GM19099 (cell line): ENCODE results near the gene BCL6.

ENCODE experiments used
- POLR2A ChIP-seq: IDR thresholded peaks from 3 replicates; pipeline ENCODE4 v1.6.1; 2011; ENCODE audit warnings: low read depth; ENCODE audit not compliant: insufficient read length; ENCODE audit errors: extremely low read depth

The BCL6 gene

DNA sequence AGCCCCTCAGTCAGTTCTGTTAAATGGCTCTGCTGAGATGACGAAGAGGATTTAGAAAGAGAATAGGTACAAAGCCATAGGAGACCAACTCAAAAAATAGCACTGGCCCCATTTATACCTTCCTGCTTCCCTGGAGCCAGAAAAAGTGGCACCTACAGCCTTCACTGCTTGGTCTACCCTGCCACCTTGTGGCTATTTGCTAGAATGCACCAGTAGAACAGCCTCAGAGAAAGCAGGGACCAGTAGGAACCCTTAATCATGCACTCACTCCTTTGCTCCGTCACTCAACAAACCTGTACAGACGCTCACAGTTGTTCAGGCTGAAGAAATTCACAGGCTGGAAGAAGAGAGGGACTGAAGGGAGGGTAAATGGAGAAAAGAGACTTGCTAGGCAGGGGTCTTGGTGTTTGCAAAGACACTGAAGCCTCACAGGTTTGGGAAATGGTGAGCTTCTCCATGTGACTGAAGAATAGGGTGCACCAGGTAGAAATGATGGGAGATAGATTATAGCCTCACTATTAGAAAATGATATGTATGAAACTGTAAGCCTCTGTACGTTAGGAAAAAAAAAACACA is 30.8 kb downstream of the BCL6 start:
- TF ChIP-seq POLR2A: no peak

DNA sequence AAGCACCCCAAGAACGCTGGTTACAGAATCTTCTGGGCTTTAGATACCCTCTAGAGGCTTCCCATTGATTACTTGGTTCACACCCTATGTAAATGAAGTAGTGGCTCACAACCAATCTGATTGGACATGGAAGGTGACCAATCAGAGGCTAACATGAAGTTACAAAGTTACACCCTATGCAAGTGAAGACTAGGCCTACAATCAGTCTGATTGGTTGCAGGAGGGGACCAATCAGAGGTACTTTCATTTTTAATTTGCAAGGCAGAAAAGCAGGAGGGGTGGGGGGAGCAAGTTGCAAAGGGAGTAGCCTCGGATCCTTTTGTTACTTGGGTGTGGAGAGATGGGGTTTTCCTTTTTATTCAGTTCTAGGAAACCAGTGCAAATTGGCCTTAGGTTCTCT is 31.8 kb downstream of the BCL6 start:
- TF ChIP-seq POLR2A: no peak

DNA sequence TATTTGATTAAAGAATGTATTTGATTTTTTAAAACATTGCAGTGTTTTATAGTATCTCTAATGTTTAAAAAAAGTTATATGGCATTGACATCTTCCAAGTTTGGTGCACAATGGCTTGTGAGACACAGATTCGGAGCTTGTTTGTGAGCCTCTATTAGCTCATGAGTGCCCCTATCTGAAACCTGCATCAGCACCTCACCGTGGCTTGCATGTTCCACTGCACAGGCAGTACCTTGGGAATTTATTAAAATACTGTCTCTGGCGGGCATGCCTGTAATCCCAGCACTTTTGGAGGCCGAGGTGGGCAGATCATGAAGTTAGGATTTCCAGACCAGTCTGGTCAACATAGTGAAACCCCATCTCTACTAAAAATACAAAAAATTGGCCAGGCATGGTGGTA is 36.1 kb downstream of the BCL6 start:
- no peak for TF ChIP-seq POLR2A

DNA sequence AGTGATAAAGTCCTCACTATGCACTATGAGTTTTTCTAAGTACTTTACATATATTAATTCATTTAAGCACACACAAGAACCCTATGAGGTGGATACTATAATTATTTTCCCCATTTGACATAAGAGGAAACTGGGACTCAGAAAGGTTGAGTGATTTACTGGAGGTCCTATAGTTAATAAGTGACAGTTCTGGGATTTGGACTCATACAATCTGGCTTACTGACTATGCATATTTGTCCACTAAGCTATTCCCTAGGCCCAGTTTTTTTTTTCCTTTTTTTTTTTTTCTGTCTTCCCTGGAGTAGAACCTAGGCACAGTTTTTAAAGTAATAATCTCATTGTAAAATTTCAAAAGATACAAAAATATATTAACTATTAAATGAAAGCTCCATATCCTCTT is 36.6 kb downstream of the BCL6 start:
- no peak for TF ChIP-seq POLR2A

DNA sequence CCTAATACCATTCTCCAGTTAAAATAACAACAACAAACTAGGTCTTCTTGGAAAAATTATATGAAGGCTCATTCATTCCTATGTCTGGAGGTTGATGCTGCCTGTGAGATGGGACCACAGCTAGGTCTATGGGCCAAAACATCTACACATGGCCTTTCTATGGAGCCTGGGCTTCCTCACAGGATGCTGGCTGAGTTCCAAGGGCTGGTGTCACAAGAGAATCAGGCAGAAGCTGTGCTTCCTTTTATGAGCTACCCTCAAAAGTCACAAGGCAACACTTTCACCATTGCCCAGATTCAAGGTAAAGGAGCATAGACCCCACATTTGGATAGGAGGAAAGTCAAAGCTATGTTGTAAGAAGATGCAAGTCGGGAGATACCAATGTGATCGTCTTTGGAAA is 38.3 kb downstream of the BCL6 start:
- no peak for TF ChIP-seq POLR2A

DNA sequence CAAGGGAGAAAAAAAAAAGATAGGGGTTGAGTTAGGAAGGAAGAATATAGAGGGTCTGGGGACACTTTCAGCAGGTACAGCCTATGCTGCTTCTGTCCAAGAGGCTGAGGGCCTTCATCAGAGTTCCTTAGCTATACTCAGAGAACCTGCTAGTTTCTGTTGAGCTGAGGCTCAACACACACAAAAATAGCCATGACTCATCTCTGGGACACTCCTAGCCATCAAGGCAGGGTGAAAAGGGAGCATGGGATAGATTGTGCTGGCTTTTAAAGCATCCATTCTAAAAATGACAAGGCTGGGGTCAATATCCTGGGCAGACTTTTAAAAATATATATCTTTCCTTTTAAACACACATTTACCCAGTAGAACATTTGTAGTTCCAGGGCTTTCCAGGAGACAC is 40.1 kb downstream of the BCL6 start:
- no peak for TF ChIP-seq POLR2A

DNA sequence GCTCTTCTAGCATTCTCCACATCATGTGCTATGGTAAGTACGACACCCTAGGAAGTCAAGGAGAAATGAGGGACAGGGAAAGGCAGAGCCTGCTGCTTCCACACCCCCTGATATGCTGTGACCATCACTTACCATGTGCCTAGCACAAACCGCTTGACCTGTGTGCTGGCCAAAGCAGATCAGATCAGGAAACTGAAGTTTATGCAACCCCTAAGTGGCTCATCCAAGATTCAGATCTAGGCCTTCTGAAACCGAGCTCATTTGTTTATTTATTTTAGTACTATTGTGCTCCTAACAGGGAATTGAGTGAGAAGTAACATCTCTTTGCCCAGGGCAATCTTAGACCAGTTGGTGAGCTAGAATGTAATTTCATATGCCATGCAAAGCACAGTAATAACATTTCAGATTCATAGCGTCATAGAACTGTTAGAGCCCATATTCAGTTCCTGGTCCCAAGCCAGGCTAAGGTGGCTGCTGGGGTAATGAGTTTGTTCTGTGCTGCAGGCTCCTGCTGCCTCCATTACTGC is 42.7 kb downstream of the BCL6 start, which contains the start of gene RTP2:
Gene RTP2, minus strand, starts transcription at position 51 of the 527 bp plus-strand sequence. CDS start 429 bp downstream, outside the sequence.
- no peak for TF ChIP-seq POLR2A

DNA sequence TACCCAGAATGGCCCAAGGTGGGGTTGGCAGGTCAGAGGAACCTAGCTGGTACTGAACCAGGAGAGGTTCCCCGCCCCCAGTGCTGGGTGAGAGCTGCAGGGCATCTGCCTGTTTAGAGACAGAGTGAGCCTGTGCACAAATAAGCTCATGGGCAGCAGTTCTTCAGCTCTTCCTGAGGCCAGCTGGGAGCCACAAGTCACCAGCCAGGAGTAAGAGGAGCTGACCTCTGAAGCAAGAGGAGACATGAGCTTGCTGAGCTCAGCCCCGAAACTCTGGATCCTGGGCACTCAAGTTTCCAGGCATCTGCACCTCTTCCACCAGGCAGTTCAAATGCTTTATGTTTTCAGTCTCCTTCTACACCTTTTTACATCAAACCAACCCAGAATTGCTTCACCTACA is 45.0 kb downstream of the BCL6 start:
- TF ChIP-seq POLR2A: no peak

DNA sequence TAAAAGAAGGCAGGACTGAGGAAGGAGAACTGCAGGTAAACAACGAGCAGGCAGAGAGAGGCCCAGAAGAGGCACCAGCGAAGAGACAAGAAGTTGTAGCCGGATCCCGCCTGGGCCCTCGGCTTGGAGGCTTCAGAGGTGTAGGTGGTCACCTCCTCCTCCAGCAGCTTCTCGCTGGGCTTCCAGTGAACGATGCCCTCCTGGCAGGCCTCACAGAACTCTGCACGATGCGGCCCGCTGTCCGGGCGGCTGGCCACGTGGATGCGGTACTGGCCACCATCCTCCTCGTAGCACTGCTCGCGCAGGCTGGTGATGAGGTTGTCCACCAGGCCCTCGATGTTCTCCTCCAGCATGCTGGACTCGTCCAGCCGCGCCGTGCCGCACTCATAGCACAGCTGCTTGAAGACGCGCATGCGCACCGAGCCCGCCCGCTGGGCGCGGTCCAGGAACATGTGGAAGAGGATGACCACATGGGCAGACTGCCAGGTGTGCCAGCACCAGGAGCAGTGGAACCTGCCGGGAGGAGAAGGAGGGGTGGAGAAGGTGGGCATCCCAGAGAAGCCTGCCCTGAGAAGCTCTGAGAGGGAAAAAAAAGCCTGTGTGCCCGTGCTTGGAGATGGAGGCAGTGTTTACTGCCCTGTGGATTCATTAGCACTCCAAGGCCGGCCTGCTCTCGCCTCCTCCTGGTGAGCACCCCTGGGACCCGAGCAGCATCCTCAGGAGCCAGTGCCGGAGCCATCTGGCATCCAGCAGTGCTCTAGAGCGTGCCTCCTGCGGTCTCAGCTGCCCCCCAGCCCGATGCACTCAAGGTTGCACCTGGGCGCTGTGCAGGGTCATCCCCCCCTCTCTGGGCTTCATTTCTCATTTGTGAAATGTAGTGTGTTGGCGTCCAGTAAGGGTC is 46.5 kb downstream of the BCL6 start:
- no peak for TF ChIP-seq POLR2A

DNA sequence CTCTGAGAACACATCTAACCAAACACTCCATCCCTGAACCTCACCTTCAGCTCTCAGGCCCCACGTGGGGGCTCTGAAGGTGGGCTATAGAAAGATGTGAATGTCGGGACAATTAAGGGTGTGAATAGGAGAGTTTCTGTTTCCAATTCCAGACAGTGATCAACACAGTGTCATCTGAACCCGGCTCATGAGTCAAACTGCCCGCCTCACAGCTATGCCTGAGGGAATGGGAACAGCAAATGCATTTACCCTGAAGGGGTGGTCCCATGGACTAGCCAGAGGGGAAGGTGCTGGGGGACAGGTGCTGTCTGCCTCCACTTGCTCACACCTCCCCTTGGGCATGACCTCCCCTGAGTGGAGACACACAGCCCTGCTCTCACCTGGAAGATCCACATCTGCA is 49.2 kb downstream of the BCL6 start:
- TF ChIP-seq POLR2A: no peak

DNA sequence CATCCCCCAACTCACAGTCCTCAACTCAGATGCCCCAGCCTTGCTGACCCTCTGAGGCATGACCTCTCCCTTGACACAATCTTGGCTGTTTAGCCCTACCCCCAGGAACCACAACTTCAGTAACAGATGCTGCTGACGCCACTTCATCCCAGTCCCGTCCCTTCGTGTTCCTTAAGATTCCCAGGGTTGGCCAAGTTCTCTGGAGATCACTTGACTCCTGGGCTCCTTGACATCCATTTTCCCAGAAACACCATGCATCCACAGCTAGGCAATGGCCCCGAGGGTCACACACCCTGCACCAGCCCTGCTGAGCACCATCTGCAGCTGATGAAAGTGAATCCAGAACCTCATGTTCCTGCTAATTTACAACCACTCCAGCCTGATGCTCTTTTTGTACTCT is 49.8 kb downstream of the BCL6 start:
- TF ChIP-seq POLR2A: no peak

DNA sequence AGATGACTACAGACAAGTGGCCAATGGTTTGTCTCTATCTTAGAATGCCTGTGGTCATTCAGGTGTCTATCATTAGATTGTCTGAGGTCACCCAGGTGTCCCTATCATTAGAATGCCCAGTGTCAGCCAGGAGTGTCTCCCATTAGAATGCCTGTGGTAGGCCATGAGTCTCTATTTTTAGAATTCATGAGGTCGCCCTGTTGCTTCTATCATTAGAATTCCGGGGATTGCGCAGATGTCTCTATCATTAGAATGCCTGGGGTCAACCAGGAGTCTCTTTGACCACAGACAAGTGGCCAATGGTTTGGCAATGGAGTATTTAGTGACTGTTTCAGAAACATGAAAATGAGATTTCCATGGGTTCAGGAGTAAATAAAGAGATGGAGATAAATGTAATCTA is 50.5 kb downstream of the BCL6 start:
- TF ChIP-seq POLR2A: no peak

DNA sequence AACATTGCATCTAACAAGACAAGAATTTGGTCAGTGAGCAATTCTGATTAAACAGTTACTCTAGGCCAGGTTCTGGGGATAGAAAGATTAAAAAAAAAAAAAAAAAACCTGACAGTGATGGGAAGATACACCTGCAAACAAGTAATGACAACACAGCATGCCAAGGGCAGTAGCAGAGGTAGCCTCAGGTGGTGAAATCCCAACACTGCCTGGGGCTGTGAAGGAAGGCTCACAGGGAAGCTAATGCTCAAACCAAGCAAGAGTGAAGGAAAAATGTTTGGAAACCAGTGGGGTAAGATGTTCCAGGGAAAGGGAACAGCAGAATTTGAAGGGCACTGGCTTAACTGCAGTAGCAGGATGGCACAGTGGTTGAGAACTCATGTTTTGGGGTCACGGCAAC is 51.8 kb downstream of the BCL6 start:
- TF ChIP-seq POLR2A: no peak

DNA sequence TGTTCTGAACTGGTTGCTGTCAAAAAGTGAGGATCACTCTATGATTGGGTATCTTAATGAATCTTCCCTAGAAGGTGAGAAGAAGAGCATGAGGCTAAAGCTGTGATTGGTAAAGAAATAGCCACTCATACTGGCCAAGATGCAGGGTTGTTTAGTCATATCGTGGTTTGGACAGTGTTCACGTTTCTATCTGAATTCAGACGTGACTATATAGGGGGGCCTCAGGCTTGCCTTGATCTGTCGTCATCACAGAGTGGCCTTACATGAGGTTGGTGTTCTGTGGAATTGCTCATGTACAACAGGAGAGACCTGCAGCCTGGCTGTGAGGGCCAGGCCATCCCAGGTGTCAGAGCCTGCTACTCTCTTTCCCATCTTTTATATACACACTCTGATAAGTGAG is 55.3 kb downstream of the BCL6 start:
- TF ChIP-seq POLR2A: no peak

DNA sequence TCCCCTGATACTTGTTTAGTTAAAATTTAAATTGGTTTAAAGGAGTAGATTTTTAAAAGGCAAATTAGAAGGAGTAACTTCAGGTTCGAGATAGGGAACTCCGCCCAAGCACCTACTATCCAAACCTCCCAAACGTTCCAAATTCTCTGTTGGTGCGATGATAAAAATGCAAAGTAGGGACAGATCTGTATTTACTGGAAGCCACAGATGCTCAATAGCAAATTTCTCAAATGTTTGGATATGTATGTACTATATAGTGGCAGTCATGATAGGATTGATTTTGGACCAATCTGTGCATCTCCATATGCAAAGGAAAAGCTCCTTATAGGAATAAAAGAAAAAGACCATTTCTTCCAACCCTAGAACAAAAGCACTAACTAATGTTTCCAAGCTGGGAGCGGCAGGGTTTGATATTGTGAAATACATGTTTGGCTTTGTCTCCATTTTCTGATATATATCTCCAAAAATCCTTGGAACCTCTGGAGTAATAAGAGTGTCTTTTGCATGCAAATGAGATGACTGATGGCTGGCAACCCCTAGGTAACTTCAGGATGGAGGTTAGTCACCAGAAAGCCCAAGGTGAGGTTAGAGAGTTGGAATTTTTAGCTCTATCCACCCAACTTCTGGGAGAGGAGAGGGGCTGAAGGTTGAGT is 58.5 kb downstream of the BCL6 start:
- no peak for TF ChIP-seq POLR2A

DNA sequence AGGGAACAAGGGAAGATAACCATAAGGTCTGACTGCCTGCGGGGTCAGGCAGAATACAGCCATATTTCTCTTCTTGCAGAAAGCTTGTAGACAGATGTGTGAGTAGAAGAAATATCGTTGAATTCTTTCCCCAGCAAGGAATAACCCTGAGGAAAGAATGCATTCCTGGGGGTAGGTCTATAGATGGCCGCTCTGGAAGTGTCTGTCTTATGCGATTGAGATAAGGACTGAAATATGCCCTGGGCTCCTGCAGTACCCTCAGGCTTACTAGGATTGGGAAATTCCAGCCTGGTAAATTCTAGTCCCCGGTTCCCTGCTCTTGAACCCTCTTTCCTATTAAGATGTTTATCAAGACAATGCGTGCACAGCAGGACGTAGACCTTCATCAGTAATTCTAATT is 59.3 kb downstream of the BCL6 start:
- TF ChIP-seq POLR2A: no peak
